T47D (cell line): ENCODE data around the gene ANXA2R.

Experiments used
- DNase-seq, 2 experiments: peaks; one replicate each; pipeline versions ENCODE4 v3.0.0 to v3.0.0-alpha.2; 2011 to 2012; ENCODE audit warnings: low read depth in 1 of 2, low spot score in 1 of 2
- JUND ChIP-seq: IDR thresholded peaks from 2 replicates; pipeline ENCODE4 v1.6.1; 2012; ENCODE audit warnings: low read depth
- in situ Hi-C: cut with HindIII; loops from 2 replicates; pipeline ENCODE4 v1.10.0; 2016; ENCODE audit warnings: low sequenced_read_pairs, low pct_unique_long_range_greater_than_20kb

ANXA2R gene

GRCh38 chr5:42994555-42995359 is 45.4 kb downstream of the ANXA2R start:
- in situ Hi-C loops, result no loop called here
- DNase-seq, result no peak
- TF ChIP-seq JUND, result no peak

- TF ChIP-seq JUND, result no peak
- in situ Hi-C loops, result no loop called here
- no peak for DNase-seq
Measured at GRCh38 chr5:42994246-42994554, 45.9 kb downstream of the ANXA2R start.

DNA sequence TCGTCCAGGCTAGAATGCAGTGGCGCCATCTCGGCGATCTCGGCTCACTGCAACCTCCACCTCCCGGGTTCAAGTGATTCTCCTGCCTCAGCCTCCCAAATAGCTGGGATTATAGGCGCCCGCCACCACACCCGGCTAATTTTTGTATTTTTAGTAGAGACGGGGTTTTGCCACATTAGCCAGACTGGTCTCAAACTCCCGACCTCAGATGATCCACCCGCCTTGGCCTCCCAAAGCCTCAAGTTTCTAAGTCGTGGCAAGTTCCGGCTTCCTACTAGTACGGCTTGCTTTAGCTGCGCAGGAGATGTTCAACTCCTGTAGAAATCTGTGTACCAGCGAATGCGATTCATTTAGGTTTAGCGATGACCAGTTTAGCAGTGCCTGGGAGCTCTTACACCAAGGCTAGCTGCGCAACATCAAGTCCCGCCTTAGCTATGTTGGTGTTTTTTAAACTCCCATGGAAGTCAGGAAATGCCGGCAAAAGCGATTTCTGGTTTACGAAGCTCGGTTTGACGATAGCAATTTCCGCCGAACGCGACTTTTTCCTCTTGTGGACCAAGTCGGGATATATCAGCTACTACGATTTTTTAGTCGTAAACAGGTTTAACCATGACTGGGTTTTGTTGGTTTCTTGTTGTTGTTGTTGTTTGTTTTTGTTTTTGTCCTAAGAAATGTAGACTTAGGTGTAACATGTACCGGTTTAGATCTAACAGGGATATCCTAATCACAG is 46.4 kb downstream of the ANXA2R start:
- no peak for DNase-seq
- TF ChIP-seq JUND, result no peak
- in situ Hi-C loops, result no loop called here

DNA sequence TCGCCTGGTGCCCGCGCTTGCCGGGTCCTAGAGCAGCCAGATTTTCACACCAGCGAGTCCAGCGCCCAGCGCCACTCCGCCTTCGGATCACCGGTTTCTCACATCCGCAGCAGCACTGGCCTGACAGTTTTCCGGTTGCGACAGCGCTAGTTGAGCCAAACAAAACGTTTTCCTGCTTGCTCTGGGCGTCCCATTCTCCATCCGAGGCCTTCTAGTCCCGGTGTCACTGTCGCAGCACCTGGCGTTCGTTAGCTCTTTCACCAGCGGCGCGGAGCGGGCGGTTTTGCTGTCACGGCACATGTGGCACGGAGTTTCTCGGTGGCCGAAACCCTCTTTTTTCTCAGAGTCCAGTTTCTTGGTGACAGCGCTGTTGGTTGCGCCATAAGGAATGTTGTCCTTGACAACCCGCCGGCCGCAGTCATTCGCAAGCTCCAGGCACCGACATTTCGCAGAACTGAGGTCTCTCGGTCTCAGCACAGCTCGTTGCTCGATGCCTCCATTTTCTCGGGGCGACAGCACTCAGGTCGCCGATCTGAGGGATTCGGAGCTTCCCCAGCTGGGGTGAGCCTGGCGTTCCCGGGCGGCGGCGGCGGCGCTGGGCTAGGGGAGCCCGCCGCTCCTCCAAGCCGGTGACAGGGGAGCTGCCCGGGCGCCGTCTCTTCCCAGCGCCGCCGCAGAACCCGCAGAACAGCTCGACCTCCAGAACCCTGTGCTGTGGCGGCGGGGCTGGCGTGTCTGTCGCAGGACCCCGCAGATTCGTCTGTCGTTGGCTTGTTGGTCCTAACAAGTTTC is 47.8 kb downstream of the ANXA2R start:
- no peak for DNase-seq
- in situ Hi-C loops, result no loop called here
- TF ChIP-seq JUND, result no peak

DNA sequence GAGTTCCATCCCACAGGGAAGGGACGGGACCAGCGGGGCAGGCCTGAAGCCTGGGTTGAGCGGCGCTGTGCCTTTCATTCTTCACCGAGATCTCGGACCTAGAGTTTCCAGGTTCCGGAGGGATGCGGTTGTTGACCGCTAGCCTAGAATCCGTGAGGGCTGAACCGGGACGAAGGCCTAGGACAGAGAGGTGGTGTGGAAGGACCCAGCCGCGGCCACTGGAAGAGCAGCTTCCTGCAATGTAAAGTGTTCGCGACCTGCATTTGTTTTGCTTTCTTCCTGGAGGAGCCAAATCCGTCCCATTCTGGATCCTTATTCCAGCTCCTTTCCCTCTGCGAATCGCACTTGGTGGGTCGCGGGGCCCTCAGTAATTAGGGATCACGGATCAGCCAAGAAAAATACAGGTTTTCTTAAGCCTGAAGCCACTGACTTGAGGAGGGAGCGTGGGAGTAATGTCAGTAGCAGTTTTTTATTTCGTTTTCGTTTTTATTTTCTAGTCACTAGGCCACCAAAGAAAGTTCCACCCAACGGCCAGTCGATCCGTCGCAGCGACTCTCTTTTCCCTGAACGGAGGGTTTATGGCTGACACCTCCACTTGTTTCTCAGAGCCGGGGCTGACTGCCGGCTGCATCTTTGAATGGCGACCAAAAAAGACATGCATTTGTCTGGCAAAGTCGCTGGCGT is 48.6 kb downstream of the ANXA2R start:
- in situ Hi-C loops, result no loop called here
- DNase-seq, result no peak
- TF ChIP-seq JUND, result no peak

DNA sequence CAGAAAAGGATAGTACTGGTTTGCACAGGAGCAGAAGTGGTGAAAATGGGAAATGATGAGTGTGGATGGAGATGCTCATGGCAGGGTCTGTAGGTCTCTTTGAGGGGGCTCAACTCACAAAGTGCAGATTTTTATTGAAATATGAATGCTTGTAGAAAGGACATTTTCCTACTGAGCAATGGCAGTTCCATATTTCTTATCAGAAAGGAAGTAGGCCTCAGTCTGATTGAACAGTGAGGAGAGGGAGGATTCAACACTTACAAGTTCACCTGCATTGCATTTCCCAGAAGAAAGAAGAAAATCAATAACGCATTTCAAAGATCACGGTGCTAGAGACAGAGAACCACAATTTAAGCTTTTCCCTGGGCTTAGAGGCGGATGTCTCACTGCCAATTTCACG is 49.2 kb downstream of the ANXA2R start:
- DNase-seq, result no peak
- in situ Hi-C loops, result no loop called here
- no peak for TF ChIP-seq JUND
